Lung microvascular endothelial cell (primary cell): Measurements from ENCODE around the gene GPAT2. TPM values are rescaled to one million over a fixed set of nuclear protein-coding genes. Genes with fewer than 3 reads are reported as not detected.
"Not testable (repeated sequence)": the region's sequence is repeated elsewhere in the genome, so short reads cannot be mapped to it uniquely, and the experiment has no call there.

ENCODE experiments used
- DNase-seq, 2 donors: peaks; one replicate each; pipeline versions ENCODE4 v3.0.0 to v3.0.0-alpha.2; 2010; ENCODE audit warnings: low read depth in 2 of 2
- total RNA-seq: library from RNA; depleted of rRNA; stranded (reverse); fragments of >200 nt; gene quantifications from 2 replicates; pipeline ENCODE4 v1.2.1, GENCODE V29; 2014

The GPAT2 gene
- 4.6 TPM in 1 of 2 replicates, not detected in the other for total RNA-seq

GRCh38 chr2:96034792-96035191, at the start of gene GPAT2:
Gene GPAT2 (minus strand): TSS chr2:96034916. CDS start chr2:96032359, 2,557 bp downstream.
- DNase-seq: not testable (repeated sequence)

- no peak for DNase-seq
Observed at GRCh38 chr2:96083989-96084857, 49.5 kb upstream of the GPAT2 start.

- DNase-seq: no peak
Observed at GRCh38 chr2:96083064-96083939, 48.6 kb upstream of the GPAT2 start.

GRCh38 chr2:96082211-96083063, 47.7 kb upstream of the GPAT2 start:
- no peak for DNase-seq

GRCh38 chr2:96081042-96081441, 46.3 kb upstream of the GPAT2 start:
- no peak for DNase-seq

- DNase-seq: no peak
Observed at GRCh38 chr2:96075199-96075771, 40.6 kb upstream of the GPAT2 start.

- no peak for DNase-seq
Observed at GRCh38 chr2:96074156-96074555, 39.4 kb upstream of the GPAT2 start.

GRCh38 chr2:96073170-96073775, 38.6 kb upstream of the GPAT2 start:
- no peak for DNase-seq

- DNase-seq: no peak
Observed at GRCh38 chr2:96072746-96073145, 38.0 kb upstream of the GPAT2 start.

- not testable (repeated sequence) for DNase-seq
Observed at GRCh38 chr2:96071977-96072491, 37.3 kb upstream of the GPAT2 start.

GRCh38 chr2:96071087-96071976, 36.6 kb upstream of the GPAT2 start:
- not testable (repeated sequence) for DNase-seq

- not testable (repeated sequence) for DNase-seq
Observed at GRCh38 chr2:96070351-96070750, 35.6 kb upstream of the GPAT2 start.

GRCh38 chr2:96069878-96070277, 35.2 kb upstream of the GPAT2 start:
- not testable (repeated sequence) for DNase-seq

- DNase-seq: not testable (repeated sequence)
Observed at GRCh38 chr2:96067902-96068581, 33.3 kb upstream of the GPAT2 start.

- DNase-seq: not testable (repeated sequence)
Observed at GRCh38 chr2:96067098-96067660, 32.5 kb upstream of the GPAT2 start.

GRCh38 chr2:96066511-96066910, 31.8 kb upstream of the GPAT2 start:
- DNase-seq: not testable (repeated sequence)

GRCh38 chr2:96065954-96066353, 31.2 kb upstream of the GPAT2 start:
- DNase-seq: not testable (repeated sequence)

GRCh38 chr2:96065381-96065930, 30.7 kb upstream of the GPAT2 start:
- no peak for DNase-seq
